Sigmoid colon (tissue), 7 donors: ENCODE measurements around the gene ST8SIA1. TPM values are rescaled to one million over a fixed set of nuclear protein-coding genes. Genes with fewer than 3 reads are reported as not detected.
"Not testable (repeated sequence)": the region's sequence is repeated elsewhere in the genome, so short reads cannot be mapped to it uniquely, and the experiment has no call there.

Source experiments
- DNase-seq: peaks from one replicate; pipeline ENCODE4 v3.0.0-alpha.2; 2019
- H3K27ac ChIP-seq, 4 donors: fragments of 200-600 bp; sonication (generic); one replicate each; pipeline ENCODE4 v1.5.1; 2016 to 2019; ENCODE audit warnings: mild to moderate bottlenecking in 1 of 4
- H3K27me3 ChIP-seq, 3 donors: fragments of 200-600 bp; sonication (generic); one replicate each; pipeline ENCODE4 v1.5.1; 2019; ENCODE audit warnings: mild to moderate bottlenecking in 1 of 3
- H3K36me3 ChIP-seq, 4 donors: fragments of 200-600 bp; sonication (generic); one replicate each; pipeline ENCODE4 v1.5.1; 2016 to 2019
- H3K4me1 ChIP-seq, 4 donors: fragments of 200-600 bp; sonication (generic); one replicate each; pipeline ENCODE4 v1.5.1; 2017 to 2019
- H3K4me3 ChIP-seq, 4 donors: fragments of 200-600 bp; sonication (generic); one replicate each; pipeline ENCODE4 v1.5.1; 2017 to 2019; ENCODE audit warnings: mild to moderate bottlenecking in 2 of 4, moderate library complexity in 1 of 4
- H3K9me3 ChIP-seq, 4 donors: fragments of 200-600 bp in 3 of 4; sonication (generic) in 3 of 4; one replicate each; pipeline versions ENCODE4 v1.5.1 to v1.6.1; 2013 to 2019
- EP300 ChIP-seq, 4 donors: sonication (generic); formaldehyde crosslinking; IDR thresholded peaks; one replicate each; pipeline ENCODE4 v1.6.1; 2017; ENCODE audit warnings: antibody characterized with exemption in 4 of 4
- POLR2A ChIP-seq, 2 donors: fragments of 450-650 bp; IDR thresholded peaks; one replicate each; pipeline ENCODE4 v1.6.1; 2016; ENCODE audit warnings: antibody characterized with exemption in 2 of 2, mild to moderate bottlenecking in 2 of 2, moderate library complexity in 2 of 2
- POLR2AphosphoS5 ChIP-seq, 4 donors: sonication (generic); formaldehyde crosslinking; IDR thresholded peaks; one replicate each; pipeline ENCODE4 v1.6.1; 2017; ENCODE audit warnings: antibody characterized with exemption in 4 of 4
- WGBS, 2 donors: extraction: QIAGEN DNeasy Blood & Tissue Kit; methylation state at CpG; one replicate each; pipeline ENCODE4 v1.1.7; 2013; 5-methylcytosine and 5-hydroxymethylcytosine counted together
- intact Hi-C: fragments of 100-400 bp; cut with DNase I; formaldehyde crosslinking; loops from one replicate; pipeline ENCODE4 v1.15.1; 2023
- polyA plus RNA-seq, 3 donors: library from polyadenylated mRNA; stranded (reverse); fragments of 200-250 nt; gene quantifications; one replicate each; pipeline ENCODE4 v1.2.3, GENCODE V29; 2013
- total RNA-seq, 4 donors: library from RNA; depleted of rRNA; stranded (reverse); fragments of >200 nt; gene quantifications; one replicate each; pipeline ENCODE4 v1.1.0, GENCODE V29; 2016
- TF ChIP-seq, protein P1 (sequence below), 4 experiments: fragments of 450-650 bp in 3 of 4; fragments of 200-600 bp in 1 of 4; IDR thresholded peaks; one replicate each; pipeline ENCODE4 v1.5.1; 2016 to 2019; ENCODE audit warnings: antibody characterized with exemption in 4 of 4, mild to moderate bottlenecking in 3 of 4, moderate library complexity in 2 of 4
- donor health status: healthy with polysubstance abuse.
- donor health status: Bipolar disorder and iron deficiency.
- donor health status: healthy.

ST8SIA1 gene
- total and polyA plus RNA-seq, 7 donors = 1.2 to 57.3 (median 17.4) TPM

DNA sequence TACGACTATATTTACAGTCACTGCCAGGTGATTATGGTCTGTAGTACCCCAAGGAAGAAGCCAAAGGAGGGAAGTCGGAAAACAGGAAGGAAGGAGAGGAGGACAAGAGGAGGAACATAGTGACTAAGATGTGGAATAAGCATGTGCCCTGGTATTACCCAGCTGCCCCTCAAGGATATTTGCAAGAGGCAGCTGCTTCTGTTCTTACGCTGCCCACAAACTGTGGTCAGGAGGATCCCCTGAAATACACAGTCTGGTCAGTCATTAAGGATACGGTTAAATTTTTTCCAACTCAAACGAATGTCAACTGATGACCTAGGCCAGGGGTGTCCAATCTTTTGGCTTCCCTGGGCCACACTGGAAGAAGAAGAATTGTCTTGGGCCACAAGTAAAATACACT, 162.0 kb downstream of the ST8SIA1 start:
- 61 to 81% methylated on average over 5 of the region's 5 CpGs for WGBS, 2 donors
- no peaks in the 10 kb centered on the region for H3K9me3 ChIP-seq
- no peaks in the 10 kb centered on the region for H3K4me1 ChIP-seq

DNA sequence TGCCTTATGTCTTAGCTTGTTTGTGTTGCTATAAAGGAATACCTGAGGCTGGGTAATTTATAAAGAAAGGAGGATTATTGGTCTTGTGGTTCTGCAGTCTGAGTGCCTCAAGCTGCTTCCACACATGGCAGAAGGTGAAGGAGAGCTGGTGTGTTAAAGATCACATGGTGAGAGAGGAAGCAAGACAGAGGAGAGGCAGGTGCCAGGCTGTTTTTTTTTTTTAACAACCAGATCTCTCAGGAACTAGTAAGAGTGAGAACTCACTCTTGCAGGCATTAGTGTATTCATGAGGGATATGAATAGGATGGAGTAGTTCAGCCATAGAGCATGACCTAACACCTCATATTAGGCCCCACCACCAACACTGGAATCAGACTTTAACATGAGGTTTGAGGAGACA, 165.1 kb downstream of the ST8SIA1 start:
- no peaks in the 10 kb centered on the region for H3K27me3 ChIP-seq
- H3K36me3 ChIP-seq = no peaks in the 10 kb centered on the region
- H3K27ac ChIP-seq = no peak overlapping the region
- H3K4me1 ChIP-seq = no peaks in the 10 kb centered on the region
- no peak overlapping the region for H3K4me3 ChIP-seq
- TF ChIP-seq POLR2AphosphoS5 (IDR thresholded peaks at IDR 0.05) (no peak), POLR2A (IDR thresholded peaks at IDR 0.05) (no peak), EP300 (IDR thresholded peaks at IDR 0.05) (no peak)
- TF ChIP-seq, protein P1, sequence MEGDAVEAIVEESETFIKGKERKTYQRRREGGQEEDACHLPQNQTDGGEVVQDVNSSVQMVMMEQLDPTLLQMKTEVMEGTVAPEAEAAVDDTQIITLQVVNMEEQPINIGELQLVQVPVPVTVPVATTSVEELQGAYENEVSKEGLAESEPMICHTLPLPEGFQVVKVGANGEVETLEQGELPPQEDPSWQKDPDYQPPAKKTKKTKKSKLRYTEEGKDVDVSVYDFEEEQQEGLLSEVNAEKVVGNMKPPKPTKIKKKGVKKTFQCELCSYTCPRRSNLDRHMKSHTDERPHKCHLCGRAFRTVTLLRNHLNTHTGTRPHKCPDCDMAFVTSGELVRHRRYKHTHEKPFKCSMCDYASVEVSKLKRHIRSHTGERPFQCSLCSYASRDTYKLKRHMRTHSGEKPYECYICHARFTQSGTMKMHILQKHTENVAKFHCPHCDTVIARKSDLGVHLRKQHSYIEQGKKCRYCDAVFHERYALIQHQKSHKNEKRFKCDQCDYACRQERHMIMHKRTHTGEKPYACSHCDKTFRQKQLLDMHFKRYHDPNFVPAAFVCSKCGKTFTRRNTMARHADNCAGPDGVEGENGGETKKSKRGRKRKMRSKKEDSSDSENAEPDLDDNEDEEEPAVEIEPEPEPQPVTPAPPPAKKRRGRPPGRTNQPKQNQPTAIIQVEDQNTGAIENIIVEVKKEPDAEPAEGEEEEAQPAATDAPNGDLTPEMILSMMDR (IDR thresholded peaks at IDR 0.05) = no peak
- no peaks in the 10 kb centered on the region for H3K9me3 ChIP-seq
- intact Hi-C loops = no loop called here
- no peak for DNase-seq

More for the DNA sequence above, 162.0 kb downstream of the ST8SIA1 start:
- H3K27me3 ChIP-seq = no peaks in the 10 kb centered on the region
- intact Hi-C loops = no loop called here
- DNase-seq = no peak
- TF ChIP-seq, protein P1 (IDR thresholded peaks at IDR 0.05) = no peak
- no peak for TF ChIP-seq POLR2AphosphoS5 (IDR thresholded peaks at IDR 0.05)
- TF ChIP-seq EP300 (IDR thresholded peaks at IDR 0.05) = no peak
- no peak for TF ChIP-seq POLR2A (IDR thresholded peaks at IDR 0.05)
- no peaks in the 10 kb centered on the region for H3K36me3 ChIP-seq
- H3K4me3 ChIP-seq = no peak overlapping the region
- H3K27ac ChIP-seq = no peak overlapping the region

DNA sequence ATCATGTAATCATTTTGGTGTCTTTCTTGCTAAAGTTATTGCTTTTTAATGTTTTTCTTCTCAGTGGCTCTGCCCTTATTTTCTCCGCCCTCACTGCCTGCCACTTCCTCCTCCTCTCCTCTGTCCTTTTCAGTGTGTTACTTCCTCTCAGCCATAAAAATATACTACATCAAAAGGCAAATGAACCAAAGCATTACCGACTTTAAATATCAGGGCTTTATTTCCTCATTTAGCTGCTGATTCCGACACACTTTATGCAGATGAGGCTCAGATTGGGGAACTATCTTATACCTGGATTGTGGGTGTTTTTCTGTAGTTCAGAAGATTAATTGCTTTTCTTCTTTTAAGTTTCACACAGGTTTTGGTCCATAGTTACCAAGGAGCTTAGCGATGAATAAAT, 170.4 kb downstream of the ST8SIA1 start:
- Histone ChIP-seq H3K36me3 (no peaks in the 10 kb centered on the region), H3K27ac (no peak overlapping the region), H3K27me3 (no peaks in the 10 kb centered on the region), H3K9me3 (no peaks in the 10 kb centered on the region), H3K4me3 (no peak overlapping the region), H3K4me1 (no peaks in the 10 kb centered on the region)
- no peak for DNase-seq
- 26% methylated on average over 4 of the region's 4 CpGs for WGBS, 2 donors
- TF ChIP-seq, protein P1 (IDR thresholded peaks at IDR 0.05) = no peak
- TF ChIP-seq POLR2AphosphoS5 (IDR thresholded peaks at IDR 0.05) (no peak), POLR2A (IDR thresholded peaks at IDR 0.05) (no peak), EP300 (IDR thresholded peaks at IDR 0.05) (no peak)
- intact Hi-C loops = no loop called here

DNA sequence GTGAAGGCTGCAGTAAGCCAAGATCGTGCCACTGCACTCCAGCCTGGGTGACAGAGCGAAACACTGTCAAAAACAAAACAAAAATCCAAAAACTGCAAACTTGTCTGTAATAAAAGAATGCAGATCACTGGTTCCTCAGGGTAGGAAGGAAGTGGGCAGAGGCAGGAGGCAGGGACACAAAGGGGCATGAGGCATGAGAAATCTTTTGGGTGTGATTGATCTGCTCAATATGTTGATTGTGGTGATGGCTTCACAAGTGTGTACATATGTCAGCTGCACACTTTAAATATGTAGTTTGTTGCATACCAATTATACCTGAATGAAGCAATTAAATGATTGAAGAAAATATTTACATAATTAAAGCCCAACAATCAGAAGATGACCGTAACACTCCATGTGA, 170.9 kb downstream of the ST8SIA1 start:
- Histone ChIP-seq H3K36me3 (no peaks in the 10 kb centered on the region), H3K27me3 (no peaks in the 10 kb centered on the region), H3K4me1 (no peaks in the 10 kb centered on the region), H3K4me3 (no peak overlapping the region), H3K27ac (no peak overlapping the region), H3K9me3 (no peaks in the 10 kb centered on the region)
- intact Hi-C loops = no loop called here
- 54 to 63% methylated on average over 3 of the region's 3 CpGs for WGBS, 2 donors
- no peak for TF ChIP-seq EP300 (IDR thresholded peaks at IDR 0.05)
- no peak for TF ChIP-seq POLR2AphosphoS5 (IDR thresholded peaks at IDR 0.05)
- TF ChIP-seq, protein P1 (IDR thresholded peaks at IDR 0.05) = no peak
- TF ChIP-seq POLR2A (IDR thresholded peaks at IDR 0.05) = no peak
- no peak for DNase-seq

DNA sequence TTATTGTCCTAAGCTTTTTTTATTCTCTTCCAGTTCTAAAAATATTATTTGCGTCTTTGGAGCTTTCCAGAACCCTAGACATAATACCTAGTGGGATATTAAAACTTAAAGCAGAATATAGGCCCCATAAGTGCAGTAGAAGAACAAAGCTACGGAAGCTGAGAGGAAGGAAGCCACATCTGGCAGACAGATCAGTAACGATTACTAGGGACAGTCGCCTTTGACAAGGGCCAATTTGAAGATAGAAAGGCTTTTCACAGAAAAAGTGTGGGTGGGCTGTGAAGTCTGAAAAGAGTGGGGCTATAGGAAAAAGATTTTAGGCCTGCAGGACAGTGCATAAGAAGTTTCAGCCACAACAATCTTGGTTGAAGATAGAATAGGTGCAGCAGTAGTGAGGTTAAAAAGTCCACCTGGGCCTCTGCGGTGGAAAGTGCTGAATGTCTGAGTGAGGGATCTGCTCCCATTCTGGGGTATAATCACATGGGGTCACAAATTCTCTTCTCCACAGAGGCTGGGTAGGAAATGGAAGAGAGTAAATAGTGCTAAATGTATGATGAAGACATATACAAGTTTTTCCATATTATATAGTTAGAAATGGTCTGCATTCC, 174.0 kb downstream of the ST8SIA1 start:
- intact Hi-C loops = no loop called here
- no peaks in the 10 kb centered on the region for H3K36me3 ChIP-seq
- WGBS, 2 donors = 30 to 61% methylated on average over 5 of the region's 5 CpGs
- no peaks in the 10 kb centered on the region for H3K4me1 ChIP-seq
- TF ChIP-seq, protein P1 (IDR thresholded peaks at IDR 0.05) = no peak
- no peak for TF ChIP-seq POLR2AphosphoS5 (IDR thresholded peaks at IDR 0.05)
- H3K27ac ChIP-seq = no peak overlapping the region
- no peaks in the 10 kb centered on the region for H3K9me3 ChIP-seq
- H3K27me3 ChIP-seq = no peaks in the 10 kb centered on the region
- no peak for DNase-seq
- H3K4me3 ChIP-seq = no peak overlapping the region

DNA sequence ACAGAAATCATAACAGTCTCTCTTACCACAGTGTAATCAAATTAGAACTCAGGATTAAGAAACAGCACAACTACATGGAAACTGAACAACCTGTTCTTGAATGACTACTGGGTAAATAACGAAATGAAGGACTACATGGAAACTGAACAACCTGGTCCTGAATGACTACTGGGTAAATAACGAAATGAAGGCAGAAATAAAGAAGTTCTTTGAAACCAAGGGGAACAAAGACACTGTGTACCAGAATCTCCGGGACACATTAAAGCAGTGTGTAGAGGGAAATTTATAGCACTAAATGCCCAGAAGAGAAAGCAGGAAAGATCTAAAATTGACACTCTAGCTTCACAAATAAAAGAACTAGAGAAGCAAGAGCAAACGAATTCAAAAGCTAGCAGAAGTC, 185.2 kb downstream of the ST8SIA1 start:
- intact Hi-C loops, H3K9me3 ChIP-seq, H3K4me3 ChIP-seq, H3K36me3 ChIP-seq, H3K27me3 ChIP-seq, DNase-seq, H3K4me1 ChIP-seq, H3K27ac ChIP-seq: not testable (repeated sequence)
- 20 to 65% methylated on average over 4 of the region's 4 CpGs for WGBS, 2 donors

DNA sequence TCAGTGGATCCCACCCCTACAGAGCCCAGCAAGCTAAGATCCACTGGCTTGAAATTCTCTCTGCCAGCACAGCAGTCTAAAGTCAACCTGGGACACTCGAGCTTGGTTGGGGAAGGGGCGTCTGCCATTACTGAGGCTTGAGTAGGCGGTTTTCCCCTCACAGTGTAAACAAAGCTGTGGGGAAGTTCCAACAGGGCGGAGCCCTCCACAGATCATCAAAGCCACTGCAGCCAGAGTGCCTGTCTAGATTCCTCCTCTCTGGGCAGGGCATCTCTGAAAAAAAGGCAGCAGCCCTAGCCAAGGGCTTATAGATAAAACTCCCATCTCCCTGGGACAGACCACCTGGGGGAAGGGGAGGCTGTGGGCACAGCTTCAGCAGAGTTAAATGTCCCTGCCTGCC, 187.8 kb downstream of the ST8SIA1 start:
- H3K9me3 ChIP-seq, H3K27ac ChIP-seq, H3K27me3 ChIP-seq, DNase-seq, H3K36me3 ChIP-seq, intact Hi-C loops, H3K4me3 ChIP-seq, H3K4me1 ChIP-seq: not testable (repeated sequence)
- 18 to 45% methylated on average over 4 of the region's 4 CpGs for WGBS, 2 donors
